Natural killer cell (primary cell): ENCODE measurements around the gene TTC32. TPM values are rescaled to one million over a fixed set of nuclear protein-coding genes. Genes with fewer than 3 reads are reported as not detected.
A peak's percentile ranks its signal among the peaks of the same experiment; 100 is the strongest.

Experiments used
- ATAC-seq, 3 donors: fragments of 150-1000 bp in 2 of 3; fragments of 200-7000 bp in 1 of 3; cut with Tn5 transposase; 1 replicate in 1 of 3; 2 replicates in 2 of 3; pipeline ENCODE4 v1.10.0; 2021; ENCODE audit warnings: mild to moderate bottlenecking in 2 of 3, moderate library complexity in 2 of 3
- DNase-seq, 2 donors: peaks; one replicate each; pipeline versions ENCODE4 v3.0.0 to v3.0.0-alpha.2; 2013 to 2021; ENCODE audit warnings: mixed read lengths in 1 of 2
- H3K27ac ChIP-seq: one replicate; pipeline ENCODE4 v1.5.1; 2013; ENCODE audit warnings: mild to moderate bottlenecking, low read length
- H3K27me3 ChIP-seq: one replicate; pipeline ENCODE4 v1.6.1; 2013; ENCODE audit warnings: low read length; ENCODE audit not compliant: control insufficient read depth, insufficient read depth
- H3K36me3 ChIP-seq: one replicate; pipeline ENCODE4 v1.6.1; 2013; ENCODE audit warnings: low read length; ENCODE audit not compliant: control insufficient read depth, insufficient read depth
- H3K4me1 ChIP-seq: one replicate; pipeline ENCODE4 v1.6.1; 2013; ENCODE audit warnings: low read length; ENCODE audit not compliant: control insufficient read depth, insufficient read depth
- H3K4me3 ChIP-seq: one replicate; pipeline ENCODE4 v1.5.1; 2013; ENCODE audit warnings: low read length
- H3K9me3 ChIP-seq: one replicate; pipeline ENCODE4 v1.6.1; 2013; ENCODE audit warnings: low read length; ENCODE audit not compliant: control insufficient read depth, insufficient read depth
- H3K27ac Mint-ChIP-seq, 2 donors: one replicate each; pipeline ENCODE4 v1.8.0; 2022; ENCODE audit warnings: mild to moderate bottlenecking in 2 of 2, mixed read lengths in 2 of 2, moderate library complexity in 1 of 2
- H3K27me3 Mint-ChIP-seq, 2 donors: one replicate each; pipeline ENCODE4 v1.8.0; 2022; ENCODE audit warnings: low read depth in 2 of 2, mixed read lengths in 2 of 2
- H3K36me3 Mint-ChIP-seq: one replicate; pipeline ENCODE4 v1.8.0; 2022; ENCODE audit warnings: mixed read lengths
- H3K4me1 Mint-ChIP-seq, 2 donors: one replicate each; pipeline ENCODE4 v1.8.0; 2022; ENCODE audit warnings: mixed read lengths in 2 of 2
- H3K4me3 Mint-ChIP-seq: one replicate; pipeline ENCODE4 v1.8.0; 2022; ENCODE audit warnings: mild to moderate bottlenecking, moderate library complexity, mixed read lengths
- H3K9me3 Mint-ChIP-seq, 2 donors: one replicate each; pipeline ENCODE4 v1.8.0; 2022; ENCODE audit warnings: mixed read lengths in 2 of 2
- WGBS: methylation state at CpG from one replicate; pipeline ENCODE4 v1.1.7; 2013; ENCODE audit warnings: missing lambda C conversion rate; ENCODE audit not compliant: insufficient coverage; 5-methylcytosine and 5-hydroxymethylcytosine counted together
- intact Hi-C: fragments of 100-400 bp; cut with micrococcal nuclease; formaldehyde crosslinking; loops from one replicate; pipeline ENCODE4 v1.14.2; 2022
- total RNA-seq, 4 donors: library from RNA; stranded (reverse); fragments of 120-200 nt in 1 of 4; gene quantifications; one replicate each; pipeline versions ENCODE4 v1.2.3 to v1.2.4, GENCODE V29; 2013 to 2022
- TF ChIP-seq, protein P1 (sequence below): fragments of 200-600 bp; IDR thresholded peaks from one replicate; pipeline ENCODE4 v1.8.0; 2022; ENCODE audit warnings: antibody characterized with exemption

TTC32 gene
- total RNA-seq, 3 donors from 2014 or later (not counting 1 experiment from before 2014, with no cell fraction given): 30.4 to 45.3 (median 37.2) TPM

DNA sequence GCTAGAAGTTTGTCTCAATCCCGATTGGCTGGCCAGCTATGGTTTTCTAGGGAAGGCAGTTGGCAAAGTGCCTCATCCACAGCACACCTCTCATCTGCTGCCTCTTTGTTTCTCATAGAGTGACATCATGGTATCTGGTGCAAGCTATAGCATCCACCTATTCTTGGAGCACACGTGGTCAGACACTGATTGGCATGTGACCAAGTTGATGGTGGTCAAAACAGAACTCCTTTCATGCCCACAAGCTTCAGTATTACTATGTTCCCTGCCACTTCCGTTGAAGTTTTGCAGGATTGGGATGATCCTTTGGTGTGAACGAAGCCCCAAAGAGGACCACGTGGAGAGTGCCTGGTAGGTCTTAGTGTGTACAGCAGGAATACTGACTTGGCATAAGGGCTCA is 28.8 kb downstream of the TTC32 start:
- no peaks in the 10 kb centered on the region for H3K27me3 Mint-ChIP-seq
- no peak overlapping the region for H3K27ac Mint-ChIP-seq
- no peak overlapping the region for H3K4me3 Mint-ChIP-seq
- Histone ChIP-seq H3K9me3 (no peaks in the 10 kb centered on the region), H3K36me3 (peaks cover 3% of the 10 kb centered on the region), H3K27me3 (no peaks in the 10 kb centered on the region), H3K4me3 (no peak overlapping the region), H3K27ac (no peak overlapping the region), H3K4me1 (peaks cover 20% of the 10 kb centered on the region)
- H3K4me1 Mint-ChIP-seq: peaks cover 22 to 31% of the 10 kb centered on the region in 2 donors
- no peaks in the 10 kb centered on the region for H3K36me3 Mint-ChIP-seq
- H3K9me3 Mint-ChIP-seq: no peaks in the 10 kb centered on the region
- 83% methylated on average over 5 of the region's 5 CpGs for WGBS
- intact Hi-C loops: no loop called here
- no peak for DNase-seq
- ATAC-seq: no peak
- TF ChIP-seq, protein P1, sequence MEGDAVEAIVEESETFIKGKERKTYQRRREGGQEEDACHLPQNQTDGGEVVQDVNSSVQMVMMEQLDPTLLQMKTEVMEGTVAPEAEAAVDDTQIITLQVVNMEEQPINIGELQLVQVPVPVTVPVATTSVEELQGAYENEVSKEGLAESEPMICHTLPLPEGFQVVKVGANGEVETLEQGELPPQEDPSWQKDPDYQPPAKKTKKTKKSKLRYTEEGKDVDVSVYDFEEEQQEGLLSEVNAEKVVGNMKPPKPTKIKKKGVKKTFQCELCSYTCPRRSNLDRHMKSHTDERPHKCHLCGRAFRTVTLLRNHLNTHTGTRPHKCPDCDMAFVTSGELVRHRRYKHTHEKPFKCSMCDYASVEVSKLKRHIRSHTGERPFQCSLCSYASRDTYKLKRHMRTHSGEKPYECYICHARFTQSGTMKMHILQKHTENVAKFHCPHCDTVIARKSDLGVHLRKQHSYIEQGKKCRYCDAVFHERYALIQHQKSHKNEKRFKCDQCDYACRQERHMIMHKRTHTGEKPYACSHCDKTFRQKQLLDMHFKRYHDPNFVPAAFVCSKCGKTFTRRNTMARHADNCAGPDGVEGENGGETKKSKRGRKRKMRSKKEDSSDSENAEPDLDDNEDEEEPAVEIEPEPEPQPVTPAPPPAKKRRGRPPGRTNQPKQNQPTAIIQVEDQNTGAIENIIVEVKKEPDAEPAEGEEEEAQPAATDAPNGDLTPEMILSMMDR: no peak

DNA sequence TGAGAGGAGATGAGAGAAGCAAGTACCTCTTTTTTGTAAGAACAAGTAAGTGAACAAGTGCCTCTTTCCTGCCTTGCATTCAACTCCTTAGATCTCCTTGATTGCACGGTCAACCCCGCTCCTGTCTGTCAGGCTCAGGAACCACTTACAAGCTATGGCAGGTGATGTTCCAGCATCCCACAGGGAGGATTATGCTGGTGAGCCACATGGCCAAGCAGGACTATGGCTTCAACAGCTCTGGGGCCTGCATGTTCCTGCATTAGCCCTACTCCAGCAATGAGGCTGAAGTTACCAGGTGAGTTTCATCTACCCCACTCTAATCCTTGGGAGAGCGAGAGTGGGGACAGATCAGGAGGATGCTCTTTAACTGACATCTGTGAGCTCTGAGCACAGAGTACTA is 29.5 kb downstream of the TTC32 start:
- peaks cover 3% of the 10 kb centered on the region for H3K36me3 ChIP-seq
- no peaks in the 10 kb centered on the region for H3K27me3 ChIP-seq
- peaks cover 20% of the 10 kb centered on the region for H3K4me1 ChIP-seq
- no peak for DNase-seq
- 79% methylated on average over 3 of the region's 3 CpGs for WGBS
- Mint-ChIP-seq H3K27ac (peak overlapping the region; percentile 20 to 26), H3K4me3 (no peak overlapping the region), H3K9me3 (no peaks in the 10 kb centered on the region), H3K4me1 (peaks cover 25 to 33% of the 10 kb centered on the region in 2 donors), H3K27me3 (no peaks in the 10 kb centered on the region), H3K36me3 (no peaks in the 10 kb centered on the region)
- TF ChIP-seq, protein P1: no peak
- ATAC-seq: no peak
- H3K4me3 ChIP-seq: no peak overlapping the region
- H3K27ac ChIP-seq: no peak overlapping the region
- H3K9me3 ChIP-seq: no peaks in the 10 kb centered on the region
- intact Hi-C loops: no loop called here

DNA sequence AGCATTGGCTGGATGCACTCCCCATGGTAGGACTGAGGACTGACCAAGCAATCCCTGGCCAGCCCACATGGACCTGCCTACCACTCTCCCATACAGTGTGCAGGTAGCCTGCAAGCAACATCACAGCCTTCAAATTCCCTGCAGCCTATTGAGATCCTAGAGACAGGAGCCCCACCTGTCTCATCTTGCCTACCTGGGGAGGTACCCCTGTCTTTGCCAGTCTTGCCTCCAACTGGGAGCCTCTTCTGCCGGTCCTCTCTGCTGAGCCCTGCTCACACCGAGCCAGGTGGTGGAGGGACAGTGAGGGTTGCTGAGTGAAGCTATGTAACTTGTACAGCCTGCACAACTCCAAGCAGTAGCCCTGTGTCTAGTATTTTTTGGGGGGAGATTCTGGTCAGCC is 29.9 kb downstream of the TTC32 start:
- peaks cover 25 to 33% of the 10 kb centered on the region in 2 donors for H3K4me1 Mint-ChIP-seq
- intact Hi-C loops: no loop called here
- no peak for DNase-seq
- Histone ChIP-seq H3K27me3 (no peaks in the 10 kb centered on the region), H3K36me3 (peaks cover 3% of the 10 kb centered on the region), H3K4me1 (peaks cover 20% of the 10 kb centered on the region), H3K4me3 (no peak overlapping the region), H3K9me3 (no peaks in the 10 kb centered on the region), H3K27ac (no peak overlapping the region)
- H3K36me3 Mint-ChIP-seq: no peaks in the 10 kb centered on the region
- H3K27ac Mint-ChIP-seq: peak overlapping the region; percentile 20 to 26
- ATAC-seq: no peak
- 97% methylated on average over 2 of the region's 2 CpGs for WGBS
- H3K9me3 Mint-ChIP-seq: no peaks in the 10 kb centered on the region
- no peak overlapping the region for H3K4me3 Mint-ChIP-seq
- TF ChIP-seq, protein P1: no peak
- H3K27me3 Mint-ChIP-seq: no peaks in the 10 kb centered on the region

DNA sequence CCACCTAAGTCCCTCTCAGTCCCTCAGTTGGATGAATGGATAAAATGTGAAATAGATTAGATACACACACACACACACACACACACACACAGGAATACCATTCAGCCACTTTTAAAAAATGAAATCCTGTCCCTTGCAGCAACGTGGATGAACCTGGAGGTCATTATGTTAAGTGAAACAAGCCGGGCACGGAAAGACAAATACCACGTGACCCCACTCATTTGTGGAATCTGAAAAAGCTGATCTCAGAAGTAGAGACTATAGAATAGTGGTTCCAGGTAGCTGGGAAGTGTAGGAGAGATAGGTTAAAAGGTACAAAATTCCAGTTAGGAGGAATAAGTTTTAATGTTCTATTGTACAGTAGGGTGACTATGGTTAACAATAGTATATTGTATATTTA is 31.0 kb downstream of the TTC32 start:
- DNase-seq (no peak), ATAC-seq (no peak)
- H3K4me1 ChIP-seq: peaks cover 20% of the 10 kb centered on the region
- no peak overlapping the region for H3K4me3 ChIP-seq
- no peak overlapping the region for H3K27ac ChIP-seq
- TF ChIP-seq, protein P1: no peak
- no peaks in the 10 kb centered on the region for H3K27me3 ChIP-seq
- 84% methylated on average over 4 of the region's 4 CpGs for WGBS
- H3K9me3 ChIP-seq: no peaks in the 10 kb centered on the region
- Mint-ChIP-seq H3K9me3 (no peaks in the 10 kb centered on the region), H3K4me3 (no peak overlapping the region), H3K27me3 (no peaks in the 10 kb centered on the region), H3K36me3 (no peaks in the 10 kb centered on the region), H3K27ac (no peak overlapping the region), H3K4me1 (peaks cover 25 to 33% of the 10 kb centered on the region in 2 donors)
- intact Hi-C loops: no loop called here
- H3K36me3 ChIP-seq: no peaks in the 10 kb centered on the region
